Parathyroid adenoma (tissue), 2 donors: ENCODE measurements around the gene LMNA.
"Not testable (repeated sequence)": the region's sequence is repeated elsewhere in the genome, so short reads cannot be mapped to it uniquely, and the experiment has no call there.

ENCODE experiments used
- H2AFZ ChIP-seq: fragments of 300-600 bp; sonication (generic); one replicate; pipeline ENCODE4 v1.7.0; 2017; ENCODE audit warnings: antibody characterized with exemption, mild to moderate bottlenecking
- H3K27ac ChIP-seq: fragments of 300-600 bp; sonication (generic); one replicate; pipeline ENCODE4 v1.7.0; 2017
- H3K27me3 ChIP-seq: fragments of 300-600 bp; sonication (generic); one replicate; pipeline ENCODE4 v1.7.0; 2017; ENCODE audit warnings: low read length; ENCODE audit not compliant: control insufficient read depth, insufficient read depth
- H3K36me3 ChIP-seq: fragments of 300-600 bp; sonication (generic); one replicate; pipeline ENCODE4 v1.7.0; 2017; ENCODE audit warnings: low read length; ENCODE audit not compliant: control insufficient read depth, insufficient read depth
- H3K4me1 ChIP-seq: fragments of 300-600 bp; sonication (generic); one replicate; pipeline ENCODE4 v1.7.0; 2017; ENCODE audit warnings: control low read depth
- H3K4me2 ChIP-seq: fragments of 300-600 bp; sonication (generic); one replicate; pipeline ENCODE4 v1.7.0; 2017; ENCODE audit warnings: low read length
- H3K4me3 ChIP-seq: fragments of 300-600 bp; sonication (generic); one replicate; pipeline ENCODE4 v1.7.0; 2017; ENCODE audit warnings: low read depth, low read length
- H3K79me2 ChIP-seq: fragments of 300-600 bp; sonication (generic); one replicate; pipeline ENCODE4 v1.7.0; 2017; ENCODE audit warnings: control low read depth
- H3K9ac ChIP-seq: fragments of 300-600 bp; sonication (generic); one replicate; pipeline ENCODE4 v1.7.0; 2017; ENCODE audit warnings: mild to moderate bottlenecking
- H3K9me3 ChIP-seq: fragments of 300-600 bp; sonication (generic); one replicate; pipeline ENCODE4 v1.7.0; 2017; ENCODE audit warnings: low read length; ENCODE audit not compliant: control insufficient read depth
- TF ChIP-seq, protein P1 (sequence below): fragments of 300-600 bp; sonication (generic); IDR thresholded peaks from one replicate; pipeline ENCODE4 v1.7.0; 2017; ENCODE audit warnings: antibody characterized with exemption, mild to moderate bottlenecking
- donor health status: primary hyperparathyroidism.

The LMNA gene

DNA sequence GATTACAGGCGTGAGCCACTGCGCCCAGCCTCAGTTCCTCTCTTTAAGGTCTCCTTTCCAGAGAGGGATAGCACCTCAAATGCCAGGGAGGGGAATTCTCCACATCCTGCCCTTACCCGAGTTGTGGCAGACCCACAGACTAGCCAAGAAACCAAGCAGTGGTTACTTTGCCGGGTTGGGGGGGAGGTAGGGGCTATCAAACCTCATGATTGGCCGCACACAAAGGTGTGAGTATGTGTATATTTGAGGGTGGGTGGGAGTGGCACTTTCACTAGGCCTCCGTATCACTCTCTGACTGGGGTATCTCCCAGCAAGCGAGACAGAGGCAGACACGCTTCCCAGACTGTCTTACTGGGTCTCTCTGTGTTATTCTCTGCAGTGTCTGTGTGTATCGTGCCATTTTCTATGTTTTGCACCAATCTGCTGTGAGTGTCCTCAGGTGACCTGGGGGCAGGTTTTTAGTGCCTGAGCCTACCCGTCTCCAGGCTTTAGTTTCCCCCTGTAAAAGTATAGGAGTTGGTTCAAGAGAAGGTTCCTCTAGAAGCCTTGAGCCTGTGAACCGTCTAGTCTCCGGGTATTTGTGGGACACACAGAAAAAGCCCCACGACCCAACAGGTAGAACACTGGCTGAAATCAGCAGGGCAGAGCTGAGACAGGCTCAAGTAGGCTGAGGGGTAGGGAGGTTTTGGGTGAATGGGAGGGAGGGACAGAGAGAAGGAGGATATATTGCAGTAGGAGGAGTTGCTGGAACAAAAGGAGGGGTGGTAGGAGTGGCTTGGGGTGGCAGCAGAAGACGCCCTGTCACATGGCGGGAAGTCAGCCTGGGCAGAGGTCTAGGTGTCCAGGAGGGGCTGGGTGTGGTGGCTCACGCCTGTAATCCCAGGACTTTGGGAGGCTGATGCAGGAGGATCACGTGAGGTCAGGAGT, 10.3 kb downstream of the LMNA start:
- Histone ChIP-seq H3K4me3 (no peak overlapping the region), H3K27ac (peak overlapping the region; percentile 86)
- TF ChIP-seq, protein P1, sequence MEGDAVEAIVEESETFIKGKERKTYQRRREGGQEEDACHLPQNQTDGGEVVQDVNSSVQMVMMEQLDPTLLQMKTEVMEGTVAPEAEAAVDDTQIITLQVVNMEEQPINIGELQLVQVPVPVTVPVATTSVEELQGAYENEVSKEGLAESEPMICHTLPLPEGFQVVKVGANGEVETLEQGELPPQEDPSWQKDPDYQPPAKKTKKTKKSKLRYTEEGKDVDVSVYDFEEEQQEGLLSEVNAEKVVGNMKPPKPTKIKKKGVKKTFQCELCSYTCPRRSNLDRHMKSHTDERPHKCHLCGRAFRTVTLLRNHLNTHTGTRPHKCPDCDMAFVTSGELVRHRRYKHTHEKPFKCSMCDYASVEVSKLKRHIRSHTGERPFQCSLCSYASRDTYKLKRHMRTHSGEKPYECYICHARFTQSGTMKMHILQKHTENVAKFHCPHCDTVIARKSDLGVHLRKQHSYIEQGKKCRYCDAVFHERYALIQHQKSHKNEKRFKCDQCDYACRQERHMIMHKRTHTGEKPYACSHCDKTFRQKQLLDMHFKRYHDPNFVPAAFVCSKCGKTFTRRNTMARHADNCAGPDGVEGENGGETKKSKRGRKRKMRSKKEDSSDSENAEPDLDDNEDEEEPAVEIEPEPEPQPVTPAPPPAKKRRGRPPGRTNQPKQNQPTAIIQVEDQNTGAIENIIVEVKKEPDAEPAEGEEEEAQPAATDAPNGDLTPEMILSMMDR = no peak

DNA sequence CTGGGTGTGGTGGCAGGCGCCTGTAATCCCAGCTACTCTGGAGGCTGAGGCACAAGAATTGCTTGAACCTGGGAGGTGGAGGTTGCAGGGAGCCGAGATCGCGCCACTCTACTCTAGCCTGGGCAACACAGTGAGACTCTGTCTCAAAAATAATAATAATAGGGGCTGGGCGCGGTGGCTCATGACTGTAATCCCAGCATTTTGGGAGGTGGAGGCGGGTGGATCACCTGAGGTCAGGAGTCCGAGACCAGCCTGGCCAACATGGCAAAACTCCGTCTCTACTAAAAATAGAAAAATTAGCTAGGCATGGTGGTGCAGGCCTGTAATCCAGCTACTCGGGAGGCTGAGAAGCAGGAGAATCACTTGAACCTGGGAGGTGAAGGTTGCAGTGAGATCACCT, 11.0 kb downstream of the LMNA start:
- H2AFZ ChIP-seq, H3K4me3 ChIP-seq, H3K27me3 ChIP-seq, H3K9me3 ChIP-seq, H3K9ac ChIP-seq, H3K4me2 ChIP-seq, H3K36me3 ChIP-seq: not testable (repeated sequence)
- H3K4me1 ChIP-seq = peaks cover 16% of the 10 kb centered on the region
- peak overlapping the region; percentile 86 for H3K27ac ChIP-seq
- H3K79me2 ChIP-seq = peaks cover 18% of the 10 kb centered on the region

More for the DNA sequence above, 10.3 kb downstream of the LMNA start:
- no peak overlapping the region for H3K4me2 ChIP-seq
- H3K9ac ChIP-seq = no peak overlapping the region
- no peak overlapping the region for H2AFZ ChIP-seq
- no peaks in the 10 kb centered on the region for H3K36me3 ChIP-seq
- H3K4me1 ChIP-seq = peaks cover 16% of the 10 kb centered on the region
- no peaks in the 10 kb centered on the region for H3K27me3 ChIP-seq
- H3K9me3 ChIP-seq = no peaks in the 10 kb centered on the region
- peaks cover 23% of the 10 kb centered on the region for H3K79me2 ChIP-seq

DNA sequence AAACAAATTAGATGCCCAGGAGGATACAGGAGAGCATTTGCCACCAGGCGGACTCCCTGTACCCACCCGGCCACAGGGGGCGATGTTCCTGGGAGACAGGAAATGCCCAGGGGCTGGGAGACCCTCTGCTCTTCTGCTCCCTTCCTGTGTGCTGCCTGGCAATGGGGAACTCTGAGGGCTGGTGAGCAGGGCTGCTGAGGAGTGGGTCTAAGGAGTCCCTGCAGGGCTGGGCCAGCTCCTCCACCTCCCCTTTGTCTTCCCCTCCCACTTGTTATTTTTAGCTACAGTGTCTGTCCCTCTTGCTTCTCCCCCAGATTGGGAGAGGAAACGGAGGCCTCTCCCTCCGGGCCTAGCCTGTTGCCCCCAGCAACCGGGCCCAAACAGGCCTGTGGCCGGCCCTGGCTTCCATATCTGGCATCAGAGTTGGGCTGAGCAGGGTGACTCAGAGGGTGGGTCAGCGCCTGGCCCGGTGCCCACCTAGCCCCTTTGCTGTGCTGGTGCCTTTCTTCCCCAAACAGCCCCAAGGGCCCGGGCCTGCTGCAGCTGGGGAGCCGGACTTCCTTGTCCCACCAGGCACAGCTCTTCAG, 11.6 kb downstream of the LMNA start:
- Histone ChIP-seq H3K4me2 (peak overlapping the region; percentile 57), H2AFZ (no peak overlapping the region), H3K79me2 (peaks cover 16% of the 10 kb centered on the region), H3K4me3 (no peak overlapping the region), H3K27me3 (no peaks in the 10 kb centered on the region), H3K4me1 (peaks cover 16% of the 10 kb centered on the region), H3K9me3 (no peaks in the 10 kb centered on the region), H3K9ac (no peak overlapping the region), H3K27ac (peak overlapping the region; percentile 75), H3K36me3 (no peaks in the 10 kb centered on the region)
- TF ChIP-seq, protein P1 = no peak

DNA sequence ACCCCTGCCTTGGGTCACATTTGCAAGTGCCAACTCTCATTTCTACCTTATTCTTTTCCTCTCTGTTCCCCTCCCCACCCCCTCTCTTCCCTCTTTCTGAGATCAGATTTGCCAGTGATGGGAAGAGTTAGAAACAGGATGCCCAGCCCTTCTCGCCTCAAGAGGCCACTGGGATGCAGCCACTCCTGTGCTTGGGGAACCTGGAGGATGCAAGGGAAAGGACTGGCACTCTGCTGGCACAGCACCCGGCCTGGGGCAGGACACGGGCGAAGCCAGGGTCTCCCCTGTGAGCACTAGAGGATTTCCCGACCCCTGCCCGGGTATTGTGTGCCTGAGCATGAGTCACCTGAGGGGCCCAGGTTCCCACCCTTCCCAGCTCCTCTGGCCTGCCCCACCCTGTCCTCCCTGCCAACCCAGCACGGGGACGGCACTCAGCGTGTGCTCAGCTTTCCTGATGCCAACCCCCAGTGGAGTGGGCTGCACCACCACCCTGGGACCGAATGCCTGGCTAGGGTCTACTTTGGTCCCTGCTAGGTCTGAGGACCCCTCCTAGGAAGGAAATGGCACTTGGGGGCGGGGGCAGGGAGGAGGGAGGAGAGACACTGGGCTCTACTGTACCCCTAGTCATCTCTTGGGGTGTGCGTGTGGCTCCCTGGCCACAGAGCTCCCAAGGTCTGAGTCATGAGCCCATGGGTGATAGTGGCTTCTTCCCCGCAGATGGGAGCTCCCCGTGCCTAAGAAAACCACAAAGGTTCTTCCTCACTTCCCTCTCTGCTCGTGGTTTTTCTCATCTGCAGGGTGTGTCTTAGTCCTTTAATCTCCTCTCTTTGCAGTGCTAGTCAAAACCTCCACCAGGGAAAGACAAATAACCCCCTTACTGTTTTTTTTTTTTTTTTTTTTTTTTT, 12.4 kb downstream of the LMNA start:
- H3K9me3 ChIP-seq = no peaks in the 10 kb centered on the region
- H3K27me3 ChIP-seq = no peaks in the 10 kb centered on the region
- peak overlapping the region; percentile 57 for H3K4me2 ChIP-seq
- peaks cover 13% of the 10 kb centered on the region for H3K79me2 ChIP-seq
- no peak overlapping the region for H3K9ac ChIP-seq
- H3K4me3 ChIP-seq = no peak overlapping the region
- no peak overlapping the region for H2AFZ ChIP-seq
- H3K36me3 ChIP-seq = no peaks in the 10 kb centered on the region
- H3K4me1 ChIP-seq = peaks cover 16% of the 10 kb centered on the region
- TF ChIP-seq, protein P1 = no peak
- H3K27ac ChIP-seq = peak overlapping the region; percentile 75

DNA sequence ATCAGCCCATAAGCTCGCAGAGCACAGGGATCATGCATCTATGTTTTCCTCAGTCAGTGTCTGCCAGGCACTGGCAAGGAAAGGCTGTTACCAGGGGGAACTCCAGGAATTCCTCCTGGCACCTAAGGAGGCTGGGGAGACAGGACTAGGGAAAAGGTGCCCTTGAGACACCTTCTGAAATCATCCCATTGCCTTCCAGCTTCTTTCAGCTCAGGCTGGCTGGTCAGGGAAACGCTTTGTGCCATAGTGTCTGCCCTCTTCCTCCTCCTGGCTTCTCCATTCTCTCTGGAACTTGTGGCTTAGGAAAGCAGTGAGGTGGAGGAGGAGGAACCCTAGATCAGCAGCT, 13.8 kb downstream of the LMNA start:
- peaks cover 7% of the 10 kb centered on the region for H3K4me1 ChIP-seq
- H3K4me3 ChIP-seq = no peak overlapping the region
- H3K27me3 ChIP-seq = no peaks in the 10 kb centered on the region
- peak overlapping the region; percentile 80 for H3K27ac ChIP-seq
- peaks cover 12% of the 10 kb centered on the region for H3K79me2 ChIP-seq
- TF ChIP-seq, protein P1 = no peak
- no peaks in the 10 kb centered on the region for H3K9me3 ChIP-seq
- H3K4me2 ChIP-seq = peak overlapping the region; percentile 26
- no peak overlapping the region for H2AFZ ChIP-seq
- no peaks in the 10 kb centered on the region for H3K36me3 ChIP-seq
- no peak overlapping the region for H3K9ac ChIP-seq
